ENCODE measurements around the gene DEPP1. TPM values are rescaled to one million over a fixed set of nuclear protein-coding genes. Genes with fewer than 3 reads are reported as not detected.

DEPP1 gene
- total and polyA plus RNA-seq, 2 of the 13 experiments (the other 11 are each of a cell fraction or from before 2014, with no cell fraction given), result 14.8 to 270 TPM

DNA sequence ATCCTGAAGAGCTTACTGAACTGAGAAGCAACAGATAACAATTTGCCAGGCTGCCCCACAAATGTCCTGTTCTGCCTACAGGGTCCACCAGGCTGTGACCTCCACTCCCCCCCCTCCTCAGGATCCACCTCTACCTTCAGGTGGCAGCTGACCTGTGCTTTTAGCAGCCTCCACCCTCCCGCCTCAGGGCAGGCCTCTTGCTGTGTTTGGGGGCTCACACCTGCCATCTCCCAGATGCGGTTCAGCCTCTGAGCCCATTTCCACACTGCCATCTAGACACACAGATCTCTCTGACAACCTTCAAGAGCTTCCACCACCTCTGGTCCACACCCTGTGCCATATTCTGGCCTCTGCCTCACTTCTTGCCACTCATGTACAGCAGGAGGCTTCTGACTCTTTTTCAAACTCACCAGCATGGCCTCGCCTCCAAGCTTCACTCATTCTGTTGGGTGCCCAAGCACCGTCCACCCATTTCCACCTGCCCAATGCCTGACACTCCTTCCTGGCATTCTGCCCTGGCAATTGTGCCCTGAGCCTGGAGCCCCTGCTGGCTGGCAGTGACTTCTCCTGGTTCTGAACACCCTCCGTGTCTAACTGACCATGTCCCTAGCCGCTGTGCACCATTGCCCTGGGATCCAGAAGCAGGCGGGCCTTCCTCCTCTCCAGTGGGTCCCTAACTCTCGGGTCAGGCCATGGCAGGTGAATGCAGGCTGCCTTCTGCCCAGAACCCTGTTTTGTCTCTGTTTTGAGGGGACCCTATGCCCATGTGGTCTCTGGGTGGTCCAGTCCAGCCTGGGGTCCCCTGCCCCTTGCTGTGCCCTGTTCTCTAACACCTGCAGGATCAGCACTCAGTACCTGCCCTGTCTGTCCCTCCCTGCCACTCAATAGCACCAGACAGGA is 49.0 kb downstream of the DEPP1 start:
- no peak overlapping the region for H3K9ac ChIP-seq (ENCODE audit: insufficient read depth, low read depth, low read length)
- no peak overlapping the region for H3K4me2 ChIP-seq (ENCODE audit: low read depth, low read length)
- no peaks in the 10 kb centered on the region for H3K9me3 ChIP-seq (ENCODE audit: low read length)
- intact Hi-C loops (cut with micrococcal nuclease; ENCODE audit: unreplicated experiment) (loop anchor here (5.0 kb wide), 1 partner anchor 63 kb away; no protein-coding TSS in a partner anchor), in situ Hi-C loops (cut with HindIII; ENCODE audit: extremely low pct_ligation_motif_present, low pct_unique_long_range_greater_than_20kb) (loop anchor here (5.0 kb wide), 1 partner anchor 48 kb away; the partner anchor contains the start of gene DEPP1)
- 53% methylated on average over 5 of the region's 8 CpGs for WGBS (ENCODE audit: low lambda C conversion rate)
- CTCF ChIA-PET (ENCODE audit: low intra/inter-chr PET ratio, low total read pairs), result no interaction called here
- no peaks in the 10 kb centered on the region for H3K36me3 ChIP-seq (replicated peaks in 1 of 2; ENCODE audit: control insufficient read depth in 1 of 2, insufficient read depth in 2 of 2, low read length in 2 of 2)
- ATAC-seq (no peak), DNase-seq (ENCODE audit: low spot score) (no peak), FAIRE-seq (no peak)
- H3K27ac ChIP-seq (ENCODE audit: extremely low read length, insufficient read depth, low read length), result no peak overlapping the region
- no peaks in the 10 kb centered on the region for H3K79me2 ChIP-seq (ENCODE audit: insufficient read depth, low read length)
- no peaks in the 10 kb centered on the region for H4K20me1 ChIP-seq (ENCODE audit: insufficient read depth, low read length)
- 0 out of 5 replicates have a peak, but pooled peaks cover 0 to 2% of the 10 kb centered on the region in 2 experiments for H3K27me3 ChIP-seq (ENCODE audit: control insufficient read depth in 1 of 2, insufficient read depth in 2 of 2, low read length in 2 of 2)
- H3K4me3 ChIP-seq (replicated peaks in 1 of 3; ENCODE audit: insufficient read depth in 1 of 3, low read depth in 2 of 3, low read length in 3 of 3), result no peak overlapping the region
- no TSS peak for BruUV-seq (replicated peaks)
- no peak overlapping the region for H2AFZ ChIP-seq (ENCODE audit: low read length)
- POLR2A ChIA-PET, result interaction anchor here (1.3 kb wide), 1 partner anchor 34 kb away, joined by 3 read pairs; no protein-coding TSS in a partner anchor
- TF ChIP-seq SP4 (CRISPR knock-in tag; IDR thresholded peaks at IDR 0.05) (0 out of 2 replicates have a peak, but pooled peaks have one; percentile 20), CC2D1A (CRISPR knock-in tag; IDR thresholded peaks at IDR 0.05) (no peak), YEATS2 (CRISPR knock-in tag; IDR thresholded peaks at IDR 0.05; ENCODE audit: borderline replicate concordance) (no peak)
- H3K4me1 ChIP-seq (ENCODE audit: insufficient read depth, low read length), result peaks cover 72% of the 10 kb centered on the region

DNA sequence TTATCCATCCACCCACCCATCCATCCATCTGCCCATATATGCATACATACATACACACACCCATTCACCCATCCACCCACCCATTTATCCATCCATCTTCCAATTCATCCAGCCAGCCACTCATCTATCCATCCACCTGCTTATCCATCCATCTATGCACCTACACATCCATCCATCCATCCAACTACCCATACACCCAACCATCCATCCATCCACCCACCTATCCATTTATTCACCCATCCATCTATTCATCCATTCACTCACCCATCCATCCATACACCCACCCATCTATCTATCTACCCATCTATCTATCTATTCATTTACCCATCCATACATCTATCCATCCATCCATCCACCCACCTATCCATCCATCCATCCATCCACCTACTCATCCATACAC is 50.1 kb downstream of the DEPP1 start:
- ChIA-PET POLR2A (no interaction called here), CTCF (ENCODE audit: low intra/inter-chr PET ratio, low total read pairs) (no interaction called here)
- no peaks in the 10 kb centered on the region for H3K36me3 ChIP-seq (replicated peaks in 1 of 2; ENCODE audit: control insufficient read depth in 1 of 2, insufficient read depth in 2 of 2, low read length in 2 of 2)
- no peak overlapping the region for H2AFZ ChIP-seq (ENCODE audit: low read length)
- no TSS peak for BruUV-seq (replicated peaks)
- 0 out of 5 replicates have a peak, but pooled peaks cover 2 to 5% of the 10 kb centered on the region in 2 experiments for H3K27me3 ChIP-seq (ENCODE audit: control insufficient read depth in 1 of 2, insufficient read depth in 2 of 2, low read length in 2 of 2)
- FAIRE-seq (no peak), ATAC-seq (no peak), DNase-seq (ENCODE audit: low spot score) (no peak)
- H3K4me1 ChIP-seq (ENCODE audit: insufficient read depth, low read length), result peaks cover 62% of the 10 kb centered on the region
- no peak overlapping the region for H3K9ac ChIP-seq (ENCODE audit: insufficient read depth, low read depth, low read length)
- in situ Hi-C loops (cut with HindIII; ENCODE audit: extremely low pct_ligation_motif_present, low pct_unique_long_range_greater_than_20kb), result no loop called here
- intact Hi-C loops (cut with micrococcal nuclease; ENCODE audit: unreplicated experiment), result no loop called here
- H3K27ac ChIP-seq (ENCODE audit: extremely low read length, insufficient read depth, low read length), result no peak overlapping the region
- TF ChIP-seq ZNF124 (CRISPR knock-in tag; IDR thresholded peaks at IDR 0.05) (no peak), THYN1 (CRISPR knock-in tag; IDR thresholded peaks at IDR 0.05; ENCODE audit: borderline replicate concordance, low read depth) (no peak), ZNF556 (CRISPR knock-in tag; IDR thresholded peaks at IDR 0.05; ENCODE audit: borderline replicate concordance) (no peak), RFXAP (CRISPR knock-in tag; IDR thresholded peaks at IDR 0.05; ENCODE audit: borderline replicate concordance) (no peak), ZFP36L2 (CRISPR knock-in tag; IDR thresholded peaks at IDR 0.05) (no peak), RXRA (CRISPR knock-in tag; IDR thresholded peaks at IDR 0.05) (no peak), HOXA3 (CRISPR knock-in tag; IDR thresholded peaks at IDR 0.05) (no peak), CREM (IDR thresholded peaks at IDR 0.05) (no peak), CREM (CRISPR knock-in tag; IDR thresholded peaks at IDR 0.05) (no peak), RFX1 (IDR thresholded peaks at IDR 0.05) (no peak)
- TF ChIP-seq, protein P1, sequence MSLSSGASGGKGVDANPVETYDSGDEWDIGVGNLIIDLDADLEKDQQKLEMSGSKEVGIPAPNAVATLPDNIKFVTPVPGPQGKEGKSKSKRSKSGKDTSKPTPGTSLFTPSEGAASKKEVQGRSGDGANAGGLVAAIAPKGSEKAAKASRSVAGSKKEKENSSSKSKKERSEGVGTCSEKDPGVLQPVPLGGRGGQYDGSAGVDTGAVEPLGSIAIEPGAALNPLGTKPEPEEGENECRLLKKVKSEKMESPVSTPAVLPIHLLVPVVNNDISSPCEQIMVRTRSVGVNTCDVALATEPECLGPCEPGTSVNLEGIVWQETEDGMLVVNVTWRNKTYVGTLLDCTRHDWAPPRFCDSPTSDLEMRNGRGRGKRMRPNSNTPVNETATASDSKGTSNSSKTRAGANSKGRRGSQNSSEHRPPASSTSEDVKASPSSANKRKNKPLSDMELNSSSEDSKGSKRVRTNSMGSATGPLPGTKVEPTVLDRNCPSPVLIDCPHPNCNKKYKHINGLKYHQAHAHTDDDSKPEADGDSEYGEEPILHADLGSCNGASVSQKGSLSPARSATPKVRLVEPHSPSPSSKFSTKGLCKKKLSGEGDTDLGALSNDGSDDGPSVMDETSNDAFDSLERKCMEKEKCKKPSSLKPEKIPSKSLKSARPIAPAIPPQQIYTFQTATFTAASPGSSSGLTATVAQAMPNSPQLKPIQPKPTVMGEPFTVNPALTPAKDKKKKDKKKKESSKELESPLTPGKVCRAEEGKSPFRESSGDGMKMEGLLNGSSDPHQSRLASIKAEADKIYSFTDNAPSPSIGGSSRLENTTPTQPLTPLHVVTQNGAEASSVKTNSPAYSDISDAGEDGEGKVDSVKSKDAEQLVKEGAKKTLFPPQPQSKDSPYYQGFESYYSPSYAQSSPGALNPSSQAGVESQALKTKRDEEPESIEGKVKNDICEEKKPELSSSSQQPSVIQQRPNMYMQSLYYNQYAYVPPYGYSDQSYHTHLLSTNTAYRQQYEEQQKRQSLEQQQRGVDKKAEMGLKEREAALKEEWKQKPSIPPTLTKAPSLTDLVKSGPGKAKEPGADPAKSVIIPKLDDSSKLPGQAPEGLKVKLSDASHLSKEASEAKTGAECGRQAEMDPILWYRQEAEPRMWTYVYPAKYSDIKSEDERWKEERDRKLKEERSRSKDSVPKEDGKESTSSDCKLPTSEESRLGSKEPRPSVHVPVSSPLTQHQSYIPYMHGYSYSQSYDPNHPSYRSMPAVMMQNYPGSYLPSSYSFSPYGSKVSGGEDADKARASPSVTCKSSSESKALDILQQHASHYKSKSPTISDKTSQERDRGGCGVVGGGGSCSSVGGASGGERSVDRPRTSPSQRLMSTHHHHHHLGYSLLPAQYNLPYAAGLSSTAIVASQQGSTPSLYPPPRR (CRISPR knock-in tag; IDR thresholded peaks at IDR 0.05; ENCODE audit: borderline replicate concordance), result no peak
- no peaks in the 10 kb centered on the region for H3K79me2 ChIP-seq (ENCODE audit: insufficient read depth, low read length)
- no peak overlapping the region for H3K4me2 ChIP-seq (ENCODE audit: low read depth, low read length)
- H3K9me3 ChIP-seq (ENCODE audit: low read length), result no peaks in the 10 kb centered on the region
- H3K4me3 ChIP-seq (replicated peaks in 1 of 3; ENCODE audit: insufficient read depth in 1 of 3, low read depth in 2 of 3, low read length in 3 of 3), result no peak overlapping the region
- H4K20me1 ChIP-seq (ENCODE audit: insufficient read depth, low read length), result no peaks in the 10 kb centered on the region
